Non-pigmented ciliary epithelial cell (primary cell): ENCODE data around the gene SLC27A5.
"Not testable (repeated sequence)": the region's sequence is repeated elsewhere in the genome, so short reads cannot be mapped to it uniquely, and the experiment has no call there.

Experiments
- DNase-seq: peaks from one replicate; pipeline ENCODE4 v3.0.0-alpha.2; 2010; ENCODE audit warnings: low read depth

Gene SLC27A5

DNA sequence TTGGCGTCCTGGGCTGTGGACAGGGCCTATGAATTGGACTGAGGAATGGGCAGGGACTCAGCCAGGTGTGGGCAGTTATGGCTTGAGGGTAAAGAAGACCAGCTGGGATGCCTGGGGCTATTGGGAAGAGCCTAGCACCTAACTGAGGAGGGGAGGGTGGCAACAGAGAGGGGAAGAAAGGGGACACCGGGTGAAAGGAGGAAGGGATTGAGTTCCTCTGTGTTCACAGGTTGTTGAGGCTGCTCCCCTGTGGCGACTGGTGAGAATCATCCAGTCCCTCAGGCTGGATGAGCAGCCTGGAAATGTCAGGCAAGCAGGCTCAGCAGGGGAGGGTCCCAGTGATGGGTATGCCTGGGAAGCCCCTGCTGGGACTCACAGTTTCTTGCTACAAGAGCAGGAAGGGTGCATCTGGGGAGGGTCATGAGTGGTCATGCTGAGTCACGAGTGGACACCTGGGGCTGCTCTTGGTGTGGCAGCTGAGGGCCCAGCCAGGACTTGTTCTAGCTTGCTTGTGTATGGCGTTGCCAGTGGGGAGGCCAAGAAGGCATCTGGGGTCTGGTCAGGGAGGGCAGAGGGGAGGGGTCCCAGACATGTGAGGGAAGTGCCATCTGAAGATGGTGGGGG lies 43.5 kb downstream of the SLC27A5 start:
- no peak for DNase-seq

DNA sequence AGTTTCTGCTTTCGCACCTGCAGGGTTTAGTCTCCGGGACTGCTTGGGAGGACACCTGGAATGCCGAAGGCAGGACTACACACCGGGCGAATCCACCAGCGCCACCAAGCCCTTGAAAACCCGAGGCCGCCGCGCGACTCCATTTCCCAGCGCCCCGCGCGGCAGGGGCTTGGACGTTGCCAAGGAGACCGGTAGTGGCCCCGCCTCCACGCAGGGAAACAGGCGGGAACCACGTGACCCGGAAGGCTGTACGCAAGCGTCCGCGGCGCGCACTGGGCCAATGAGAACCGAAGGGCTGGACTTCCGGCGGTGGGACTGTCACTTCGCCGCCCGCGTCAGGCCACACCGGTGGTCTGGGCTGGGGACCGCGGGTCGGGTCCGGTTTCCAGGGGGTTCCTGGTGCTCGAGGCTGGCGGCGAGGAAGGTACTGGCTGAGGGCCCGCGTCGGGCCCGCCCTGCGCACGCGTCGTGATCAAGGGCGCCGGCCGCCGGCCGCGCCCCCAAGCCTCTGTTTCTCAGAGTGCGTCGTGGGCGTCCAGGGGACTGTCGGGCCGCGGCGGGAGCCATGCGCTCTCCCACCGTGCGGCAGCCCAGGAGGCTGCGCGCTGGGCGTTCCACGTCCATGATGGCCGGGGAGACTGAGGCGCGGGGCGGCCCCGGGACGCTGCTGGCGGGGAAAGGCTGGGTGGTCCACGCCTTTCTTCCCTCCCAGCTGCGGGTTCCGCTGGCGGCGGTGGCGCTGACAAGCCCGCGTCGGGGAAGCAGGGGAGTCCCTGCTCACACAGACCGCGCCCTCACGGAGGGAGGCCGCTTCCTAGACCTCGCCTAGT lies 44.8 kb downstream of the SLC27A5 start, which contains the start of gene ZNF324:
Gene ZNF324 (plus strand): TSS at position 321 of the 830 bp plus-strand sequence. CDS start 2,106 bp downstream, outside the sequence.
- peak; percentile 64 for DNase-seq

- DNase-seq = no peak
Measured at GRCh38 chr19:58466089-58466759, 45.6 kb downstream of the SLC27A5 start.

- DNase-seq = no peak
Measured at GRCh38 chr19:58460039-58460438, 51.8 kb downstream of the SLC27A5 start.

GRCh38 chr19:58456111-58456510 lies 55.7 kb downstream of the SLC27A5 start:
- no peak for DNase-seq

DNA sequence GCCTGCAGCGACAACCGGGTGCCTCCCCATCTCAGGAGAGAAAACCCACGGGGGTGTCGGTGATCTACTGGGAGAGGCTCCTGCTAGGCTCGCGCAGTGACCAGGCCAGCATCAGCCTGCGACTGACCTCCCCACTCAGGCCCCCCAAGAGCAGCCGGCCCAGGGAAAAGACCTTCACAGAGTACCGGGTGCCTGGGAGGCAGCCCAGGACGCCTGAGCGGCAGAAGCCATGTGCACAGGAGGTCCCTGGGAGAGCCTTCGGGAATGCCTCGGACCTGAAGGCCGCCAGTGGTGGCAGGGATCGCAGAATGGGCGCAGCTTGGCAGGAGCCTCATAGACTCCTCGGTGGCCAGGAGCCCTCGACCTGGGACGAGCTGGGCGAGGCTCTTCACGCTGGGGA lies 56.5 kb downstream of the SLC27A5 start:
- DNase-seq = no peak

- no peak for DNase-seq
Measured at GRCh38 chr19:58453743-58454142, 58.0 kb downstream of the SLC27A5 start.

- peak; percentile 71 for DNase-seq
Measured at GRCh38 chr19:58451358-58452101, 60.3 kb downstream of the SLC27A5 start, which contains the start of gene ZNF324B. ZNF324B (plus strand) TSS chr19:58451622; CDS start chr19:58453702, 2,080 bp downstream.

DNA sequence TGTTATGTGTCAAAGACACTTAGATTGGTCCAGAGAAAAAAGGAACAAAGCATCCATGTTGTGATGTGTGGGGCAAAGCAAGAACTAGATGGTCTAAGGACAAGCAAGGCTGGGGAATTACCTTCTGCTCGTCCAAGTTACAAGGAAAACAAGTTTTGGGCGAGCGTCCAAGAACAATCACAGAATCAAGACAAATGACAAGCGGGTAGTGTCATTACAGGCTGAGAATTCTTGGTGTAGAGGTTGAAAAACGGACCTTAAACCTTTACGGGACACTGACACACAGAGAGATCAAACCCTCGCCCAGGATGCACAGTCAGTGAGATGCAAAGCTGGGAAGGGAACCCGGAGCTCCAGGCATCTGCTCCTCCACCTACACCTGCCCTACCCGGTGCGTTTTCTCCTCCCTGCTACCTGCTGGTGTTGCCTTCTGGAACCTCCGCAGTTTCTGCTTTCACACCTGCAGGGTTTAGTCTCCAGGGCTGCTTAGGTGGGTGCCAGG lies 60.9 kb downstream of the SLC27A5 start:
- DNase-seq = no peak

GRCh38 chr19:58449980-58450379 lies 61.8 kb downstream of the SLC27A5 start:
- not testable (repeated sequence) for DNase-seq

DNA sequence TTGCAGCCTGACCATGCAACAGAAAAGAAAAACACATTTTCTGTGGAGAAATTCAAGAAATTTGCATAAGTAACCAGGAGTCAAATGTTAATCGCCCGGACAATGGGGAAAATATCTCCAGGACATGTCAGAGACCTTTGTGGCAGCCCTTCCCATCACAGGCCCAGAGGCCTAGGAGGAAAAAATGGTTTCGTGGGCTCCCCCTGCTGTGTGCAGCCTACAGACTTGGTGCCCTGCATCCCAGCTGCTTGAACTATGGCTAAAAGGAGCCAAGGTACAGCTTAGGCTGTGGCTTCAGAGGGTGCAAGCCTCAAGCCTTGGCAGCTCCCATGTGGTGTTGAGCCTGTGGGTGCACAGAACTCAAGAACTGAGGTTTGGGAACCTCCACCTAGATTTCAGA lies 62.9 kb downstream of the SLC27A5 start:
- DNase-seq = not testable (repeated sequence)
